Panc1 (cell line): Measurements from ENCODE around the gene INTS11. TPM values are rescaled to one million over a fixed set of nuclear protein-coding genes. Genes with fewer than 3 reads are reported as not detected.

Experiments used
- ATAC-seq: fragments of 200-7000 bp; cut with Tn5 transposase; 2 replicates; pipeline ENCODE4 v1.9.1; 2020; ENCODE audit warnings: mild to moderate bottlenecking, moderate library complexity
- BruUV-seq: library from RNA; stranded (reverse); fragments of 400-500 nt; replicated peaks from 2 replicates; lab custom pipeline; 2021; lab: Mats Ljungman, UMichigan
- CTCF ChIA-PET: fragments of 300-600 bp; sonication (Branson Sonifier 250); formaldehyde crosslinking; loops from one replicate; lab custom pipeline; 2022; ENCODE audit warnings: antibody characterized with exemption; lab: Charles Lee
- POLR2A ChIA-PET: fragments of 300-600 bp; sonication (Branson Sonifier 250); formaldehyde crosslinking; loops from one replicate; lab custom pipeline; 2022; ENCODE audit warnings: antibody characterized with exemption; lab: Charles Lee
- DNase-seq: peaks from one replicate; pipeline ENCODE4 v3.0.0-alpha.2; 2010; ENCODE audit warnings: low read depth, low spot score
- H3K27ac ChIP-seq: 2 replicates; pipeline ENCODE4 v1.5.1; 2011; ENCODE audit warnings: mild to moderate bottlenecking, low read length, inconsistent platforms
- H3K27me3 ChIP-seq: fragments of 200-500 bp; sonication (Bioruptor generic); 2 replicates; pipeline ENCODE4 v1.6.0; 2014; ENCODE audit warnings: low read length, inconsistent platforms; ENCODE audit not compliant: control insufficient read depth, insufficient read depth
- H3K36me3 ChIP-seq: fragments of 200-500 bp; sonication (Bioruptor generic); 2 replicates; pipeline ENCODE4 v1.5.1; 2014; ENCODE audit warnings: inconsistent platforms, mild to moderate bottlenecking, low read length, moderate library complexity; ENCODE audit not compliant: control insufficient read depth, insufficient read depth
- H3K4me1 ChIP-seq: 2 replicates; pipeline ENCODE4 v1.5.1; 2011; ENCODE audit warnings: inconsistent platforms, mild to moderate bottlenecking, low read length, moderate library complexity; ENCODE audit not compliant: control insufficient read depth, insufficient read depth
- H3K4me3 ChIP-seq, 2 experiments: 2 replicates each; pipeline ENCODE4 v1.5.1; 2011 to 2012; ENCODE audit warnings: low read depth in 2 of 2, low read length in 2 of 2, mild to moderate bottlenecking in 2 of 2, inconsistent platforms in 1 of 2, moderate library complexity in 1 of 2
- H3K9me3 ChIP-seq: fragments of 200-500 bp; sonication (Bioruptor generic); 2 replicates; pipeline ENCODE4 v1.5.1; 2014; ENCODE audit warnings: low read depth, mild to moderate bottlenecking, inconsistent platforms, low read length, moderate library complexity; ENCODE audit not compliant: control insufficient read depth, insufficient read depth
- CTCF ChIP-seq: fragments of 450-650 bp; IDR thresholded peaks from 2 replicates; pipeline ENCODE4 v1.5.1; 2017; ENCODE audit warnings: mild to moderate bottlenecking
- POLR2AphosphoS5 ChIP-seq: IDR thresholded peaks from 2 replicates; pipeline ENCODE4 v1.6.1; 2012; ENCODE audit warnings: mild to moderate bottlenecking, low read depth, low read length, moderate library complexity
- REST ChIP-seq, 2 experiments: IDR thresholded peaks; 2 replicates each; pipeline ENCODE4 v1.6.1; 2011 to 2012; ENCODE audit warnings: low read depth in 2 of 2, control low read depth in 1 of 2, low read length in 1 of 2, mild to moderate bottlenecking in 1 of 2, moderate library complexity in 1 of 2; ENCODE audit not compliant: insufficient read depth in 1 of 2
- SIN3A ChIP-seq: IDR thresholded peaks from 2 replicates; pipeline ENCODE4 v1.6.1; 2012; ENCODE audit warnings: low read depth, mild to moderate bottlenecking, low read length, moderate library complexity, borderline replicate concordance; ENCODE audit not compliant: insufficient read depth
- TCF7L2 ChIP-seq: IDR thresholded peaks from 2 replicates; pipeline ENCODE4 v1.6.1; 2011; ENCODE audit warnings: mild to moderate bottlenecking, low read depth, low read length, inconsistent platforms
- in situ Hi-C: cut with HindIII; loops from 2 replicates; pipeline ENCODE4 v1.10.0; 2016; ENCODE audit warnings: low sequenced_read_pairs, low pct_unique_long_range_greater_than_20kb
- intact Hi-C: fragments of 100-400 bp; cut with micrococcal nuclease; formaldehyde crosslinking; loops from one replicate; pipeline ENCODE4 v1.10.0; 2022; ENCODE audit not compliant: unreplicated experiment
- total RNA-seq: library from RNA; stranded (reverse); gene quantifications from one replicate; pipeline ENCODE4 v1.2.1, GENCODE V29; 2021; ENCODE audit not compliant: unreplicated experiment

The INTS11 gene
- total RNA-seq, 1 experiment from 2014 or later = 114 TPM

GRCh38 chr1:1293263-1294249 lies 30.9 kb downstream of the INTS11 start:
- TF ChIP-seq TCF7L2 = no peak
- TF ChIP-seq POLR2AphosphoS5 = no peak
- Histone ChIP-seq H3K27ac (no peak overlapping the region), H3K4me1 (peaks cover 12% of the 10 kb centered on the region), H3K27me3 (no peaks in the 10 kb centered on the region), H3K4me3 (no peak overlapping the region), H3K9me3 (no peaks in the 10 kb centered on the region), H3K36me3 (no peaks in the 10 kb centered on the region)
- in situ Hi-C loops (no loop called here), intact Hi-C loops (no loop called here)
- CTCF ChIA-PET = interaction anchor here (0.6 kb wide), 2 partner anchors 37 to 309 kb away, joined by 3 to 12 read pairs; no protein-coding TSS in a partner anchor
- POLR2A ChIA-PET = no interaction called here
- DNase-seq (no peak), ATAC-seq (peak; percentile 41; the same call in 1 of the 2 replicates)
- BruUV-seq = no TSS peak

GRCh38 chr1:1292851-1293250 lies 31.6 kb downstream of the INTS11 start:
- Histone ChIP-seq H3K9me3 (no peaks in the 10 kb centered on the region), H3K4me3 (no peak overlapping the region), H3K27ac (no peak overlapping the region), H3K36me3 (no peaks in the 10 kb centered on the region), H3K27me3 (no peaks in the 10 kb centered on the region), H3K4me1 (peaks cover 12% of the 10 kb centered on the region)
- BruUV-seq = no TSS peak
- ChIA-PET POLR2A (no interaction called here), CTCF (no interaction called here)
- ATAC-seq = no peak
- intact Hi-C loops (no loop called here), in situ Hi-C loops (no loop called here)
- TF ChIP-seq CTCF (no peak), SIN3A (no peak), POLR2AphosphoS5 (no peak), TCF7L2 (no peak), REST (IDR thresholded peaks at IDR 0.05; ENCODE audit: insufficient read depth in 1 of 2, low read depth in 2 of 2, low read length in 1 of 2) (no peak)
- no peak for DNase-seq

GRCh38 chr1:1292442-1292779 lies 32.0 kb downstream of the INTS11 start:
- no peaks in the 10 kb centered on the region for H3K27me3 ChIP-seq
- no peak overlapping the region for H3K4me3 ChIP-seq
- BruUV-seq = no TSS peak
- no peak for TF ChIP-seq SIN3A
- TF ChIP-seq CTCF = no peak
- TF ChIP-seq REST (IDR thresholded peaks at IDR 0.05; ENCODE audit: insufficient read depth in 1 of 2, low read depth in 2 of 2, low read length in 1 of 2) = no peak
- TF ChIP-seq TCF7L2 = no peak
- TF ChIP-seq POLR2AphosphoS5 = no peak
- no peak overlapping the region for H3K27ac ChIP-seq
- in situ Hi-C loops (no loop called here), intact Hi-C loops (no loop called here)
- no peaks in the 10 kb centered on the region for H3K9me3 ChIP-seq
- no peak for DNase-seq
- ATAC-seq = no peak
- peaks cover 12% of the 10 kb centered on the region for H3K4me1 ChIP-seq
- no peaks in the 10 kb centered on the region for H3K36me3 ChIP-seq
- CTCF ChIA-PET = interaction anchor here (0.7 to 1.1 kb wide), 3 partner anchors 8 to 279 kb away, joined by 3 to 8 read pairs (median 3); partner anchors contain the start of gene ISG15
- POLR2A ChIA-PET = no interaction called here
